SK-N-MC (cell line): ENCODE data around the gene LRRTM4.

Experiments
- DNase-seq: peaks from one replicate; pipeline ENCODE4 v3.0.0-alpha.2; 2011; ENCODE audit warnings: low read depth, low spot score
- H3K27ac ChIP-seq: fragments of 200-600 bp; sonication (generic); 2 replicates; pipeline ENCODE4 v1.5.1; 2016; ENCODE audit warnings: mixed run types
- H3K36me3 ChIP-seq: fragments of 200-600 bp; sonication (generic); 2 replicates; pipeline ENCODE4 v1.6.1; 2017; ENCODE audit warnings: antibody characterized with exemption, low read length, mixed read lengths; ENCODE audit not compliant: insufficient read depth
- H3K4me3 ChIP-seq: fragments of 200-600 bp; sonication (generic); 2 replicates; pipeline ENCODE4 v1.5.1; 2016
- H3K9ac ChIP-seq: fragments of 200-600 bp; sonication (generic); 2 replicates; pipeline ENCODE4 v1.8.0; 2017; ENCODE audit warnings: mixed run types, mixed read lengths; ENCODE audit not compliant: insufficient read length
- H3K9me3 ChIP-seq: fragments of 200-600 bp; sonication (generic); 2 replicates; pipeline ENCODE4 v1.6.1; 2017; ENCODE audit warnings: low read depth, mild to moderate bottlenecking, antibody characterized with exemption, low read length, moderate library complexity, mixed read lengths
- EZH2 ChIP-seq: fragments of 200-600 bp; sonication (generic); IDR thresholded peaks from one replicate; pipeline ENCODE4 v1.6.1; 2017; ENCODE audit warnings: antibody characterized with exemption
- FOXP2 ChIP-seq: optimal IDR thresholded peaks from 2 replicates; pipeline ENCODE3; 2011; ENCODE audit warnings: mild to moderate bottlenecking, moderate library complexity; ENCODE audit not compliant: insufficient read depth; ENCODE audit errors: extremely low read length, control extremely low read depth
- POLR2AphosphoS5 ChIP-seq: IDR thresholded peaks from 2 replicates; pipeline ENCODE4 v1.6.1; 2012; ENCODE audit warnings: mild to moderate bottlenecking, low read depth, low read length, borderline replicate concordance

Gene LRRTM4

GRCh38 chr2:76985387-76986136 is 536.6 kb downstream of the LRRTM4 start:
- TF ChIP-seq FOXP2 (no peak), POLR2AphosphoS5 (no peak), EZH2 (no peak)
- Histone ChIP-seq H3K9ac (no peak overlapping the region), H3K4me3 (no peak overlapping the region), H3K27ac (no peak overlapping the region), H3K36me3 (no peaks in the 10 kb centered on the region), H3K9me3 (no peaks in the 10 kb centered on the region)
- DNase-seq, result no peak

- Histone ChIP-seq H3K4me3 (no peak overlapping the region), H3K36me3 (no peaks in the 10 kb centered on the region), H3K27ac (no peak overlapping the region), H3K9me3 (no peaks in the 10 kb centered on the region), H3K9ac (no peak overlapping the region)
- DNase-seq, result no peak
- TF ChIP-seq FOXP2, result no peak
- no peak for TF ChIP-seq EZH2
- TF ChIP-seq POLR2AphosphoS5, result no peak
Measured at GRCh38 chr2:76984359-76984758, 537.8 kb downstream of the LRRTM4 start.

GRCh38 chr2:76980067-76980787 is 541.9 kb downstream of the LRRTM4 start:
- TF ChIP-seq FOXP2 (no peak), POLR2AphosphoS5 (no peak), EZH2 (no peak)
- H3K9ac ChIP-seq, result no peak overlapping the region
- DNase-seq, result no peak
- H3K36me3 ChIP-seq, result no peaks in the 10 kb centered on the region
- no peak overlapping the region for H3K27ac ChIP-seq
- no peak overlapping the region for H3K4me3 ChIP-seq
- H3K9me3 ChIP-seq, result no peaks in the 10 kb centered on the region

GRCh38 chr2:76977846-76978727 is 544.1 kb downstream of the LRRTM4 start:
- H3K9me3 ChIP-seq, result no peaks in the 10 kb centered on the region
- no peak overlapping the region for H3K27ac ChIP-seq
- no peaks in the 10 kb centered on the region for H3K36me3 ChIP-seq
- TF ChIP-seq EZH2, result no peak
- no peak for TF ChIP-seq FOXP2
- no peak for TF ChIP-seq POLR2AphosphoS5
- no peak overlapping the region for H3K9ac ChIP-seq
- no peak for DNase-seq
- H3K4me3 ChIP-seq, result no peak overlapping the region

- no peak overlapping the region for H3K9ac ChIP-seq
- H3K27ac ChIP-seq, result no peak overlapping the region
- H3K36me3 ChIP-seq, result no peaks in the 10 kb centered on the region
- H3K4me3 ChIP-seq, result no peak overlapping the region
- TF ChIP-seq FOXP2, result no peak
- no peak for TF ChIP-seq POLR2AphosphoS5
- no peak for TF ChIP-seq EZH2
- DNase-seq, result no peak
- no peaks in the 10 kb centered on the region for H3K9me3 ChIP-seq
Measured at GRCh38 chr2:76975752-76976151, 546.4 kb downstream of the LRRTM4 start.

- H3K4me3 ChIP-seq, result no peak overlapping the region
- no peak for DNase-seq
- TF ChIP-seq POLR2AphosphoS5, result no peak
- TF ChIP-seq FOXP2, result no peak
- no peak for TF ChIP-seq EZH2
Measured at GRCh38 chr2:76973610-76974009, 548.6 kb downstream of the LRRTM4 start.

GRCh38 chr2:76965772-76966171 is 556.4 kb downstream of the LRRTM4 start:
- no peak overlapping the region for H3K27ac ChIP-seq
- TF ChIP-seq EZH2 (no peak), FOXP2 (no peak), POLR2AphosphoS5 (no peak)
- H3K9me3 ChIP-seq, result no peaks in the 10 kb centered on the region
- no peak overlapping the region for H3K9ac ChIP-seq
- H3K36me3 ChIP-seq, result no peaks in the 10 kb centered on the region
- no peak overlapping the region for H3K4me3 ChIP-seq
- no peak for DNase-seq

More at GRCh38 chr2:76973610-76974009, 548.6 kb downstream of the LRRTM4 start:
- no peak overlapping the region for H3K9ac ChIP-seq
- H3K27ac ChIP-seq, result no peak overlapping the region
- no peaks in the 10 kb centered on the region for H3K9me3 ChIP-seq
- no peaks in the 10 kb centered on the region for H3K36me3 ChIP-seq

- H3K27ac ChIP-seq, result no peak overlapping the region
- peak; percentile 10 for DNase-seq
Measured at GRCh38 chr2:76958749-76959148, 563.4 kb downstream of the LRRTM4 start.

More at GRCh38 chr2:76958749-76959148, 563.4 kb downstream of the LRRTM4 start:
- no peak overlapping the region for H3K9ac ChIP-seq
- TF ChIP-seq EZH2 (no peak), POLR2AphosphoS5 (no peak), FOXP2 (no peak)
- no peak overlapping the region for H3K4me3 ChIP-seq
- H3K9me3 ChIP-seq, result no peaks in the 10 kb centered on the region
- no peaks in the 10 kb centered on the region for H3K36me3 ChIP-seq
